Measurements from ENCODE around the gene SCUBE1.

SCUBE1 gene

GRCh38 chr22:43295660-43296059, 47.5 kb downstream of the SCUBE1 start:
- no peak for DNase-seq (ENCODE audit: low read depth)
- in situ Hi-C loops (cut with HindIII; ENCODE audit: low sequenced_read_pairs) = no loop called here
- TF ChIP-seq, protein P1, sequence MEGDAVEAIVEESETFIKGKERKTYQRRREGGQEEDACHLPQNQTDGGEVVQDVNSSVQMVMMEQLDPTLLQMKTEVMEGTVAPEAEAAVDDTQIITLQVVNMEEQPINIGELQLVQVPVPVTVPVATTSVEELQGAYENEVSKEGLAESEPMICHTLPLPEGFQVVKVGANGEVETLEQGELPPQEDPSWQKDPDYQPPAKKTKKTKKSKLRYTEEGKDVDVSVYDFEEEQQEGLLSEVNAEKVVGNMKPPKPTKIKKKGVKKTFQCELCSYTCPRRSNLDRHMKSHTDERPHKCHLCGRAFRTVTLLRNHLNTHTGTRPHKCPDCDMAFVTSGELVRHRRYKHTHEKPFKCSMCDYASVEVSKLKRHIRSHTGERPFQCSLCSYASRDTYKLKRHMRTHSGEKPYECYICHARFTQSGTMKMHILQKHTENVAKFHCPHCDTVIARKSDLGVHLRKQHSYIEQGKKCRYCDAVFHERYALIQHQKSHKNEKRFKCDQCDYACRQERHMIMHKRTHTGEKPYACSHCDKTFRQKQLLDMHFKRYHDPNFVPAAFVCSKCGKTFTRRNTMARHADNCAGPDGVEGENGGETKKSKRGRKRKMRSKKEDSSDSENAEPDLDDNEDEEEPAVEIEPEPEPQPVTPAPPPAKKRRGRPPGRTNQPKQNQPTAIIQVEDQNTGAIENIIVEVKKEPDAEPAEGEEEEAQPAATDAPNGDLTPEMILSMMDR (IDR thresholded peaks at IDR 0.05; ENCODE audit: low read depth, low read length, missing control alignments) = no peak

DNA sequence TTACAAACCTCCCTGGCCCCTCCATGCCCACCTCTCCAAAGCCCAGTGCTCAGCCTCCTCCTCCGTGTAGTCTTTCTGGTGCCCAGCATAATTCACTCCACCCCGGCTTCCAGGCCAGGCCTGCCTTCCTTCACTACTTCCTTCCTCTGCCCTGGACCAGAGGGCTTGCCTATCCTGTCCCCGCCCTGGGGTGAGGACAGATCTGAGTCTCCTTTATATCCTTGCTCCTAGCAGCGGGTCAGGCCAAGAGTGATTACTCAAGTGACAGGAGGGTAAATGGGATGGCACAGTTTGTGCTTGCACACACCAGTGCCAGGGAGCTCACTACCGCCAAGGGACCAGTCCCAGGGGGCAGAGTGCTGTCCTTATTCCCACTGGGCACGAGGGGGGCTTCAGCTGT, 48.0 kb downstream of the SCUBE1 start:
- in situ Hi-C loops (cut with HindIII; ENCODE audit: low sequenced_read_pairs) = no loop called here
- no peak for DNase-seq (ENCODE audit: low read depth)
- TF ChIP-seq, protein P1 (IDR thresholded peaks at IDR 0.05; ENCODE audit: low read depth, low read length, missing control alignments) = no peak
- H3K4me3 ChIP-seq (ENCODE audit: low read depth, low read length) = no peak overlapping the region

More at GRCh38 chr22:43295660-43296059, 47.5 kb downstream of the SCUBE1 start:
- no peak overlapping the region for H3K4me3 ChIP-seq (ENCODE audit: low read depth, low read length)

- TF ChIP-seq, protein P1 (IDR thresholded peaks at IDR 0.05; ENCODE audit: low read depth, low read length, missing control alignments) = no peak
- no peak for DNase-seq (ENCODE audit: low read depth)
Observed at GRCh38 chr22:43293655-43294392, 49.3 kb downstream of the SCUBE1 start.

DNA sequence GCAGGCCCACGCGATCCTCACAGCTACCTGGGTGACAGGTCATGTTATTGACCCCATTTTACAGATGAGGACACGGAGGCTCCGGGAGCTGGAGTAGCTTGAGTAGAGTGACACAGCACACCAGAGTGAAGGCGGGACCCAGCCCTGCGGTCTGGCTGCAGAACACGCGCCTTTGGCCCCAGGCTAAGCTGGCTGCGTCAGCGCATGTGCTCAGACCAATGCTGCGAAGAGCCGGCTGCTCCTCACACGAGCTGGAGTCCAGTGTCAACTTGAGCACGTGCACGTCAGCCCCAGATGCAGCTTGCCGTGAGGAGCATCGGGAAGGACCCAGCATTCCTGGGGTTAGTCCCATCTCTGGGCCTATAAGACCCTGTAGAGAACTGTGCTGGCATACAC, 49.9 kb downstream of the SCUBE1 start:
- in situ Hi-C loops (cut with HindIII; ENCODE audit: low sequenced_read_pairs) = no loop called here
- DNase-seq (ENCODE audit: low read depth) = no peak
- TF ChIP-seq, protein P1 (IDR thresholded peaks at IDR 0.05; ENCODE audit: low read depth, low read length, missing control alignments) = no peak
- H3K4me3 ChIP-seq (ENCODE audit: low read depth, low read length) = no peak overlapping the region

More at GRCh38 chr22:43293655-43294392, 49.3 kb downstream of the SCUBE1 start:
- H3K4me3 ChIP-seq (ENCODE audit: low read depth, low read length) = no peak overlapping the region
- in situ Hi-C loops (cut with HindIII; ENCODE audit: low sequenced_read_pairs) = no loop called here

DNA sequence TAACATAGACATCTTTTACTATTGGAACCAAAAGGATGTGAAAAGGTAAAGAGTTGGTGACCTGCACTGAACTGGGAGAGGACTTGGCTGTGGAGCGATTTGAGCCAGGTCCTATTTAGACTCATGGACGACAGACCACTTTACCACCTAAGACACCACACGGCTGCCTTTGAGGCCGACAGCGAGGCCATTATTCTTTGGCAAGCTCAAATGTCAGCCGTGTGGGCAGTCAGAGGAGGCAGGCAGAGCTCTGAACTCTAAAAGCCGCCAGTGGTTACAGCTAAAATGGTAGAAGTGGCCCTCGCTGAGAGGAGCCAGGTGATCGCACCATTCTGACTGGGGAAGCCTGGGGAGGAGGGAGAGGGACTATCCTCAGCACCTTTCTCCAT, 50.5 kb downstream of the SCUBE1 start:
- TF ChIP-seq, protein P1 (IDR thresholded peaks at IDR 0.05; ENCODE audit: low read depth, low read length, missing control alignments) = no peak
- in situ Hi-C loops (cut with HindIII; ENCODE audit: low sequenced_read_pairs) = no loop called here
- DNase-seq (ENCODE audit: low read depth) = no peak

DNA sequence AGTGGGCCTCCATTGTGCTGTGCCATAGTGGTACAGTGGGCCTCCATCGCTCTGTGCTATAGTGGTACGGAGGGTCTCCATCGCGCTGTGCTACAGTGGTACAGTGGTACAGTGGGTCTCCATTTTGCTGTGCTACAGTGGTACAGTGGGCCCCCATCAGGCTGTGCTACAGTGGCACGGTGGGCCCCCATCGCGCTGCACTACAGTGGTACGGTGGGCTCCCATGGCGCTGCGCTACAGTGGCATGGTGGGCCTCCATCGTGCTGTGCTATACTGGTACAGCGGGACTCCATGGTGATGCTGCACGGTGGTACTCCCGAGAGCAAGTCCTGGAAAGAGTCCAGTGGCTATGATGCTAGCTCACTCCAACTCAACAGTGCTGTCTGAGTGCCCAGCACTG, 51.8 kb downstream of the SCUBE1 start:
- H3K4me3 ChIP-seq (ENCODE audit: low read depth, low read length) = no peak overlapping the region
- in situ Hi-C loops (cut with HindIII; ENCODE audit: low sequenced_read_pairs) = no loop called here
- DNase-seq (ENCODE audit: low read depth) = no peak
- TF ChIP-seq, protein P1 (IDR thresholded peaks at IDR 0.05; ENCODE audit: low read depth, low read length, missing control alignments) = no peak

More for the DNA sequence above, 50.5 kb downstream of the SCUBE1 start:
- H3K4me3 ChIP-seq (ENCODE audit: low read depth, low read length) = no peak overlapping the region

Data from astrocyte of the cerebellum (primary cell).